OCI-LY3 (cell line): ENCODE results near the gene SLC44A1.

ENCODE experiments used
- CTCF ChIP-seq: fragments of 200-600, 300-600 bp; sonication (generic); IDR thresholded peaks from 2 replicates; pipeline ENCODE4 v1.5.1; 2014; ENCODE audit warnings: antibody characterized with exemption, low read length, low read depth
- EZH2phosphoT487 ChIP-seq: fragments of 200-600 bp; shearing (Covaris generic); IDR thresholded peaks from 2 replicates; pipeline ENCODE4 v1.6.1; 2018; ENCODE audit warnings: antibody characterized with exemption, mixed run types, low read depth

GRCh38 chr9:105198023-105198422 is 46.4 kb upstream of the SLC44A1 start:
- TF ChIP-seq CTCF = no peak
- TF ChIP-seq EZH2phosphoT487 = no peak
